Raji (cell line): ENCODE data around the gene RIPOR2.

Source experiments
- POLR2A ChIP-seq: IDR thresholded peaks from 2 replicates; pipeline ENCODE4 v1.6.1; 2011; ENCODE audit warnings: low read depth, low read length, control low read depth; ENCODE audit not compliant: insufficient read depth

RIPOR2 gene

GRCh38 chr6:24933868-24934401 lies 1.8 kb downstream of the RIPOR2 start:
- peak; percentile 13; the same call in 1 of the 2 replicates for TF ChIP-seq POLR2A

GRCh38 chr6:24933266-24933665 lies 2.5 kb downstream of the RIPOR2 start:
- TF ChIP-seq POLR2A = no peak

GRCh38 chr6:24932832-24933231 lies 2.9 kb downstream of the RIPOR2 start:
- no peak; the same call in 1 of the 2 replicates for TF ChIP-seq POLR2A

- TF ChIP-seq POLR2A = no peak; the same call in 1 of the 2 replicates
Measured at GRCh38 chr6:24931718-24932691, 3.8 kb downstream of the RIPOR2 start.

- TF ChIP-seq POLR2A = no peak
Measured at GRCh38 chr6:24931296-24931695, 4.5 kb downstream of the RIPOR2 start.

- no peak for TF ChIP-seq POLR2A
Measured at GRCh38 chr6:24930431-24930871, 5.3 kb downstream of the RIPOR2 start.

- TF ChIP-seq POLR2A = no peak
Measured at GRCh38 chr6:24929242-24929641, 6.5 kb downstream of the RIPOR2 start.

GRCh38 chr6:24927985-24928745 lies 7.6 kb downstream of the RIPOR2 start:
- no peak for TF ChIP-seq POLR2A

GRCh38 chr6:24927277-24927955 lies 8.3 kb downstream of the RIPOR2 start:
- no peak for TF ChIP-seq POLR2A

GRCh38 chr6:24926192-24926591 lies 9.6 kb downstream of the RIPOR2 start:
- TF ChIP-seq POLR2A = no peak

- TF ChIP-seq POLR2A = no peak
Measured at GRCh38 chr6:24925661-24926060, 10.1 kb downstream of the RIPOR2 start.

- TF ChIP-seq POLR2A = no peak
Measured at GRCh38 chr6:24924580-24925356, 11.0 kb downstream of the RIPOR2 start.

GRCh38 chr6:24923885-24924401 lies 11.8 kb downstream of the RIPOR2 start:
- no peak for TF ChIP-seq POLR2A

GRCh38 chr6:24922814-24923213 lies 12.9 kb downstream of the RIPOR2 start:
- no peak for TF ChIP-seq POLR2A
